DND-41 (cell line): Measurements from ENCODE around the gene PPP1R37.

Source experiments
- CTCF ChIP-seq: IDR thresholded peaks from 2 replicates; pipeline ENCODE4 v1.5.1; 2012; ENCODE audit warnings: borderline replicate concordance, low read length, moderate library complexity, mild to moderate bottlenecking; ENCODE audit not compliant: poor library complexity, severe bottlenecking; ENCODE audit errors: extremely low read depth
- EZH2 ChIP-seq: IDR thresholded peaks from 3 replicates; pipeline ENCODE4 v1.6.1; 2012; ENCODE audit warnings: borderline replicate concordance, low read depth, mild to moderate bottlenecking, moderate library complexity, low read length, inconsistent platforms; ENCODE audit not compliant: severe bottlenecking

- no peak for TF ChIP-seq CTCF
- no peak for TF ChIP-seq EZH2
Measured at GRCh38 chr19:45070214-45070613, 22.8 kb upstream of the PPP1R37 start.
